Activated CD8-positive, alpha-beta memory T cell treated with anti-CD3 and anti-CD28 coated beads, Interleukin-2, amount 50 U/mL, for 1 hour (primary cell): Measurements from ENCODE around the gene MMP24.
"Not testable (repeated sequence)": the region's sequence is repeated elsewhere in the genome, so short reads cannot be mapped to it uniquely, and the experiment has no call there.

Source experiments
- DNase-seq: peaks from one replicate; pipeline ENCODE4 v3.0.0-alpha.2; 2020; ENCODE audit errors: extremely low read depth

Gene MMP24

DNA sequence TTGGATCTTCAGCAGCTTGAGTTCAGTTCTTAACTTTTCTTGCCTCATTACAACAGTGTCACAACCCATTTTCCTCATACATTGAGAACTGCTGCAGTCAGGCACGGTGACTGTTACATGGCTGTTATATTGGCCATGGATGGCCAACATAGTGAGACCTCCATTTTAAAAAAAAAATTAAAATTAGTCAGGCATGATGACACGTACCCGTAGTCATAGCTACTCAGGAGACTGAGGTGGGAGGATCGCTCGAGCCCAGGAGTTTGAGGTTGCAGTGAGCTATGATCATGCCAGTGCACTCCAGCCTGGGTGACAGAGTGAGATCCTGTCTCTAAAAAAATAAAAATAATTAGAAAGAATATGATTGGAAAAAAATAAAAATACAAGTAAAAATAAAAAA lies 9.9 kb upstream of the MMP24 start:
- no peak for DNase-seq

DNA sequence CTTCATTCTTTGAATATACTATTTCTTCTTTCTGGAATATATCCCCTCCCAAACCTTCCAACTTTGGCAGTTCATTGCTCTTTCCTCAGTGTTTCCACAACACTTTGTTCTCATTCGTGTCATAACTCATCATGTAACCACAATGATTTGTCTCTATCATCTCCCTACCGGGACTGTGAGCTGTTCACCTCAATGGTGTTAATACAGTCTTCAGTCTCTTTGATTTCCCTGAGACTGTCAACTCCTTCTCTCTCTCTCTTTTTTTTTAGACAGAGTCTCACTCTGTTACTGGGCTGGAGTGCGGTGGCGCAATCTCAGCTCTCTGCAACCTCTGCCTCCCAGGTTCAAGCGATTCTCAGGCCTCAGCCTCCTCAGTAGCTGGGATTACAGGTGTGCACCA lies 2.5 kb upstream of the MMP24 start:
- DNase-seq, result no peak

GRCh38 chr20:35224536-35224935 lies 2.0 kb upstream of the MMP24 start:
- no peak for DNase-seq

DNA sequence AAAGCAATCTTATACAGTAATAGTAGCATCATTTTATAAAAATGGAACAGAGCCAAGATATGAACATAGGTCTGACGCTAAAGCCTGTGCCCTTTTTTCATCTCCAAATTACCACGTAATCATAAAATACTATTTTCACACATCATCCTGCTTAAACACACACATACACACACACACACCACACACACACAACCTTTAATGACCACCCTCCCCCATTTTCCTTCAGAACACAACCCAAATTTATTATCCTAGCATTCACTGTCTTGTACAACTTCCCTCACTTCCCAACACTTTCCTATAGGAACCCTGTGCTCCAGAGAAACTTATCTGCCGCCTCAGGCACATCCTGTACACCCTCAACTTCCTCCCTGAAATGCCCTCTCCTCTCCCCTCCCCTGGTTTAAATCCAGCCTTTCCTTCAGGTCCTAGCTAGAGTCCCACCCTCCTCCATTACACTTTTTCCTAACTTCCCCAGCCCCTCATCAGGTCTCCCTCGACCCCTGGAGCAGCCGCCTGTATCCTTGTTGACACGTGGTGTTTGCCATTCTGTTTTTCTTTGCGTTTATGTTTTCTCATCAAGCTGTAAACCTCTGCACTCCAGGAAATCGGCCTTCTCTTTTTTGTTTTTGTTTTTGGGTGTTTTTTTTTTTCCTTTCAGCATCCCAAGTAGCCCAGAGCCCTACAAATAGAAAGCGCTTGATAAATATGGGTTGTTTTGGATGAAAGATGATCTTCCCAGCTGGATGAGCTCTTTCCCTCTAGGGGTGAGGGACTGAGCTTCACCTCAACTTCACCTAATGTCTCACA lies 968 bp upstream of the MMP24 start:
- DNase-seq, result no peak

DNA sequence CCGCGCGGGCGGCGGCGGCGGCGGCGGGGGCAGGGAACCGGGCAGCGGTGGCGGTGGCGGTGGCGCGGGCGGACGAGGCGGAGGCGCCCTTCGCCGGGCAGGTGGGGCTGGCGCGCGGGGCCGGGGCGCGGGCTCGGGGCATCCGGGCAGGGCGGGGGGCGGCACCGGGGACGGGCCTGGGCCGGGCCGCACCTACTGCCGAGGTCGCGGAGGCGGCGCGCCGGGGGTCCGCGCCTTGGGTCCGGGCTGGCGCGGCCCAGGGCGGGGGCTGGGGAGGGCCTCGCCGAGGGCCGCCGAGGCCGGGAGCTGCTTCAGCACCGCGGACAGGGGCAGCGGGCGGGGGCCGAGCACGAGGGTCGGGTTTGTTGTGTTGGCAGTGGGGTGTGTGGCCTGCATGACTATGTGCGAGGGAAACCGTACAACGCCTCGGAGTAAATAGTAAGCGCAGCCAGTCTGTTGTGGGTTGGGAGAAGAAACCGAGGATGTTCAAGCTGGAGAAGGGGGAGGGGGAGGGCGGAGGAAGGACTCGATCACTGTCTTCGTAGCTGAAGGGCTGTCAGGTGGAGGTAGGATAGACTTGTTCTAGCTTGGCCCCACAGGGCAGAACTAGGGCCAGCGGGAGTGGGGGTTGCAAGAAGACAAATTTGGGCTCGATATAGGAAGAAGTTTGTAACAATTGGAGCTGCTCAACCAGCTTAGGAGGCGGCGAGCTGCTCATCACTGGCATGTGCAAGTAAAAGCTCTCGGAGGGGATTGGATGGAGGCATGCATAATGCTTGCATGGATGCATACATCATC lies 593 bp downstream of the MMP24 start:
- DNase-seq, result no peak

DNA sequence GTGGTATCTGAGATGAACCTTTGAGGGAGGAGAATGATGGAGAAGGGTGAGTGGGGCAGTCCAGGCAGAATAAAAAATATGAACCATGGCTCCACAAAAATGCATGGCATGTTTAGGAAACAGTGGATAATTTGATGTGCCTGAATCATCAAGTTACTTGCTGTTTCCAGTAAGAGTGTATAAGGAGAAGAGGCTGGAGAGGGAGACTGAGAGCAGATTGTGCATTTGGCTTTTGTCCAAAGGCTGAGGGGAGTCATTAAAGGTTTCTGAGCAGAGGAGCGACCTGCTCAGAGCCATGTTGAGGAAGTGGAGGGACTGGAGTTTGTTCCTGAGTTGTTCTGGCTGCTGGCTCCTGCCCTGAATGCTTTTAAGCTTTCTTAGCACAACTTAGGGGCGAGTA lies 6.1 kb downstream of the MMP24 start:
- no peak for DNase-seq

DNA sequence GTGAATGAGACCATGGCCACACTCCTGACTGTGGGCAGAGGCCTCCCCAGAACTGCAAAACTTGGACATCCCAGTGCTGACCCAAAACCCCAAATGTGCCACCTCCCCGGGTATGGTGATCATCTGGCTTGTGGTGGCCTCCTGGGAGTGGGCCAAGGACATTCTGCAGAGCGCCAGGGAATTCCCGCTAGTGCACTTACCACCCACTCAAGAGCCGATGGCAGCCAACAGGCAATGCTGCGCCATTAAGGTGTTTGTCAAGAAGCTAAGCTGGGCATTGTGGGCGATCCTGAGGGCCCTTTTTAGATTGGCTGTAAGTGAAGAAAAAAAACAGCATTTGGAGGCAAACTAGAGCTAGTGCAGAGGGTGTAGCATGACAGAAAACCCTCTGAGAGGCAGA lies 9.4 kb downstream of the MMP24 start:
- no peak for DNase-seq

GRCh38 chr20:35237486-35237885 lies 11.0 kb downstream of the MMP24 start:
- no peak for DNase-seq

GRCh38 chr20:35238170-35238569 lies 11.7 kb downstream of the MMP24 start:
- no peak for DNase-seq

DNA sequence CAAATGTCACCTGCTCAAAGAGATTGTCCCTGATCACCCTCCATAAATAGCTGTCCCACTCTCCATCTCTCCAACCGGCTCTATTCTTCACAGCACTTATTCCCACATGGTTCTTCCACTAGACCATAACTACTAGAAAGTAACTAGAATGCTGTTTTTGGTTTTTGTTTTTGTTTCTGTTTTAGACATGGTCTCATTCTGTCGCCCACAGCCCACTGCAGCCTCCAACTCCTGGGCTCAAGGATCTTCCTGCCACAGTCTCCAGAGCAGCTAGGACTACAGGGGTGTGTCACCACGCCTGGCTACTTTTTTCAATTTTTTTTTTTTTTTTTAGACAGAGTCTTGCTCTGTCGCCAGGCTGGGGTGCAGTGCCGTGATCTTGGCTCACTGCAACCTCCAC lies 12.2 kb downstream of the MMP24 start:
- DNase-seq, result no peak

DNA sequence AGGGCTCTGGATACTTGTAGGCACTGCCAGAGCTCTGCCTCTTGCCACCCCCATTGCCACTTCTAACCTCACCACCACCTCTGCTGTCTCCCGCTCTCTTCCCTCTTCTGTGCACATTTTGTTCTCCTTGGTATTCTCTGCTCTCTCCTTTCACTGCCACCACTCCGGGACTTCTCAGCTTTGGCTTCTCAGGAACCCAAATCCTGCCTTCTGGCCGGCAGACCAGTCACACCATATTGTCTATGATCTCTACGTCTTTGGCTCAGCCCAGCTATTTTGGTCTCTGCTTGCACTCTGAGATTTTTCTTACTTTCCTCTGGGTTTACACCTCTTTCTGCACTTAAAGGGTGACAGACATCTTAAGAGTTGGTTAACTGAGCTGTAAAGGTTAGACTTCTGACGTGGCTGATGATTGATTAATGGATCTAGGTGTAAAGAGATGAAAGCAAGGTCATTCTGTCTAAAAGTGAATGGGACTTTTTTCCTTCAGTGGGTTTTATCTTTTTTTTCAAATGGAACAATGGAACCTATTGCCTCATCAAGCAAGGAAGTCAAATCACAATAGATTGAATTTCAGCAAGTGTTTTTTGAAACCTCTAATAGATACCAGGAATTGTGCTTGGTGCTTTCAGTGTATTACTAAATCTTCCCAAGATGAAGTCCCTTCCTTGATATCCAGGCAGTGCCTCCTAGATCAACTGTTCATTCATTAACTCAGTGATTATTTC lies 13.8 kb downstream of the MMP24 start:
- no peak for DNase-seq

- DNase-seq, result no peak
Measured at GRCh38 chr20:35240811-35241293, 14.4 kb downstream of the MMP24 start.

DNA sequence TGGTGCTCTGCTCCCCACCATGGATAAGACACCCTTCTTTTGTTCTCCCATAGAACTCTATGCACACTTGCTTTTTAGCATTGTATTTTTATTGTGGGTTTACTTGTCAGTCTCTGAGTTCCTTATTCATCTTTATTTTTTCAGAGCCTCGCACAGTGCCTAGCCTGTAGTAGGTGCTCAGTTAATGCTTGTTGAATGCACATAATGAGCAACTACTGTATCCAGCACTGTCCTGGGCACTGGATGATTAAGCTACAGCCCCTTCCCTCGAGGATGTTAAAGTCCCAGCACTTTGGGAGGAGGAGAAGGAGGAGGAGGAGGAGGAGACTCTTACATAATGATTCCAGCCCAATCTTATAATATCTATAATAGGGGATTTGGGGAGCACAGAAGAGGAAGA lies 16.8 kb downstream of the MMP24 start:
- DNase-seq, result no peak

- no peak for DNase-seq
Measured at GRCh38 chr20:35243986-35244385, 17.5 kb downstream of the MMP24 start.

- no peak for DNase-seq
Measured at GRCh38 chr20:35246723-35247122, 20.2 kb downstream of the MMP24 start.

GRCh38 chr20:35248641-35249475 lies 22.4 kb downstream of the MMP24 start:
- DNase-seq, result no peak

DNA sequence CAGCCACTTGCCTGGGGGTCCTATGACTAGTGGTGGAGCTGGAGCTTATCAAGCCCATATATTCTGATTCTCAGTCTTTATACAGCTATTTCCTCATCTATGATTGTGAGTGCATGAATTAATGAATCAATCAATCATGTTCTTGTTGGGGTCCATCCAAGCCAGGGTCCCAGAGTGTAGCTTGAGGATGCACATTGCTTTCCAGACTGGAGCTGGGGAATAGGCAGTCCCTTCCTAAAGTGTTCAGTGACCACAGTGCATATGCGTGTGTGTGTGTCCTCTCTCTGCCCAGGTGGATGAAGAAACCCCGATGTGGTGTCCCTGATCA lies 25.1 kb downstream of the MMP24 start:
- no peak for DNase-seq

DNA sequence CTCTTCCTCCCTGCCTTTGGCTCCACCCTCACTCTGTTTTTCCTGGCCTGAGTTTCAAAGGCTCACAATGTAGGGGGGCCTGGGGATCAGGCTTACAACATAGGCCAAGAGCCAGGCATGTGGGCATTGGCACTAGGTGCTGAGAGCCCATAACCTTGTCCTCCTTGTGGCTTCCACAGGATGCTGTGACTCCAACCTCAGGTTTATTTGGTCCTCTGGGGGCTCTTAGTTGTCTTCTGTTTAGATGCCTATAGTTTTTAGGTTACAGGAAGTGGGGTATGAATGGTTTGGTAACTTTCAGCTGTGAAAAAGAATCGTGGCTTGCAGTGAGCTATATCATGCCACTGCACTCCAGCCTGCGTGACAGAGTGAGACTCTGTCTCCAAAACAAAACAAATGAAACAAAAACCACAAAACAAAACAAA lies 25.6 kb downstream of the MMP24 start:
- no peak for DNase-seq

DNA sequence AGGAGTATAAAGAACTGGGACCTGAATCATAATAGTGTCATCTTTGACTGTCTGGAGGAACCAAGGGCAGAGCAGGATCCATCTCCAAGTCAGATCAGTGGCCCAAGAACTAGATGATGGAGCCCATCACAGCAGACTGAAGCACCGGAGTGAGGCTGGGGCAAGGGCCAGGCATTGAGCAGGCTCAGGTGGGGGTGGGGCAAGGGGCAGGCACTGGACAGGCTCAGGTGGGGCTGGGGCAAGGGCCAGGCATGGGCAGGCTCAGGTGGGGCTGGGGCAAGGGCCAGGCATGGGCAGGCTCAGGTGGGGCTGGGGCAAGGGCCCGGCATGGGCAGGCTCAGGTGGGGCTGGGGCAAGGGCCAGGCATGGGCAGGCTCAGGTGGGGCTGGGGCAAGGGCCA lies 26.1 kb downstream of the MMP24 start:
- DNase-seq, result not testable (repeated sequence)

GRCh38 chr20:35253010-35253409 lies 26.5 kb downstream of the MMP24 start:
- no peak for DNase-seq

DNA sequence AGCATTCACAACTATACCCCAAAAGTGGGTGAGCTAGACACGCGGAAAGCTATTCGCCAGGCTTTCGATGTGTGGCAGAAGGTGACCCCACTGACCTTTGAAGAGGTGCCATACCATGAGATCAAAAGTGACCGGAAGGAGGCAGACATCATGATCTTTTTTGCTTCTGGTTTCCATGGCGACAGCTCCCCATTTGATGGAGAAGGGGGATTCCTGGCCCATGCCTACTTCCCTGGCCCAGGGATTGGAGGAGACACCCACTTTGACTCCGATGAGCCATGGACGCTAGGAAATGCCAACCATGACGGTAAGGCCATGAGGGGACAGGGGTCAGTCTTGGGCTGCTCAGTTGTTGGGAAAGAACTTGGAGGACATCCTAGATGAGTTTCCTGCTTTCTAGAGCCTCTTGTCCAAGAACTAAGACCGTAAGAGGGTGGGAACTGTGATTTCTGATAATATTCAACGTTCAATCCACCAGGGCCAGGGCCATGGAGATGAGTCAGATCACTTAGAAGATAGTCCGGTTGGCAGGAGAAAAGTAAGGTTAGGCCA lies 28.0 kb downstream of the MMP24 start:
- DNase-seq, result no peak
